ENCODE data around the gene GADD45GIP1. TPM values are rescaled to one million over a fixed set of nuclear protein-coding genes. Genes with fewer than 3 reads are reported as not detected.

GADD45GIP1 gene
- polyA plus RNA-seq, 1 of the 3 experiments (the other 2 are of a cell fraction), result 91.8 TPM

GRCh38 chr19:12924621-12925310 lies 32.3 kb downstream of the GADD45GIP1 start (continued):
- TF ChIP-seq USF2 (IDR thresholded peaks at IDR 0.05; ENCODE audit: borderline replicate concordance, low read depth, low read length), result no peak

- H3K36me3 ChIP-seq (replicated peaks in 1 of 2; ENCODE audit: control insufficient read depth in 1 of 2, insufficient read depth in 2 of 2, low read length in 1 of 2), result peaks cover 27 to 34% of the 10 kb centered on the region in 2 experiments
- H3K9me2 ChIP-seq, result no peaks in the 10 kb centered on the region
- TF ChIP-seq RXRA (IDR thresholded peaks at IDR 0.05; ENCODE audit: borderline replicate concordance, low read depth) (no peak), RCOR1 (IDR thresholded peaks at IDR 0.05; ENCODE audit: low read length) (no peak), POLR2AphosphoS5 (IDR thresholded peaks at IDR 0.05; ENCODE audit: low read depth, low read length) (no peak), GABPA (IDR thresholded peaks at IDR 0.05; ENCODE audit: low read depth) (no peak), EP300 (IDR thresholded peaks at IDR 0.05; ENCODE audit: borderline replicate concordance in 1 of 2, low read depth in 1 of 2, low read length in 1 of 2) (no peak), JUND (IDR thresholded peaks at IDR 0.05) (no peak)
- H3F3A ChIP-seq (replicated peaks; ENCODE audit: insufficient read depth), result peaks cover 26% of the 10 kb centered on the region
- ChIA-PET POLR2A (no interaction called here), CTCF (interaction anchor here (1.2 kb wide), 1 partner anchor 10 kb away, joined by 5 read pairs; no protein-coding TSS in a partner anchor)
- H3K27me3 ChIP-seq (ENCODE audit: insufficient read depth), result no peaks in the 10 kb centered on the region
- no peak overlapping the region for H3K4me3 ChIP-seq (ENCODE audit: low read depth in 2 of 2, low read length in 1 of 2)
- no peaks in the 10 kb centered on the region for H3K9me3 ChIP-seq
- no peak overlapping the region for H3K9ac ChIP-seq
- 94% methylated on average over 4 of the region's 4 CpGs for WGBS (ENCODE audit: low lambda C conversion rate)
- no peaks in the 10 kb centered on the region for H4K20me1 ChIP-seq (ENCODE audit: insufficient read depth)
- peaks cover 0 to 2% of the 10 kb centered on the region in 2 experiments; a peak in 1 of 4 replicates for H3K4me1 ChIP-seq (ENCODE audit: control insufficient read depth in 1 of 2, insufficient read depth in 2 of 2, low read depth in 1 of 2, low read length in 1 of 2)
- no peak overlapping the region for H3K4me2 ChIP-seq
- DNase-seq, result no peak
- no peak overlapping the region for H2AFZ ChIP-seq (ENCODE audit: low read depth)
- H3K27ac ChIP-seq (ENCODE audit: low read depth in 2 of 2, low read length in 1 of 2), result no peak overlapping the region
- H3K79me2 ChIP-seq (ENCODE audit: insufficient read depth), result no peaks in the 10 kb centered on the region
These were observed 34.1 kb downstream of the GADD45GIP1 start for GRCh38 chr19:12922959-12923358.

GRCh38 chr19:12921047-12921446 lies 36.0 kb downstream of the GADD45GIP1 start:
- Histone ChIP-seq H3K9me3 (no peaks in the 10 kb centered on the region), H3K27ac (ENCODE audit: low read depth in 2 of 2, low read length in 1 of 2) (no peak overlapping the region), H3K4me2 (no peak overlapping the region), H4K20me1 (ENCODE audit: insufficient read depth) (no peaks in the 10 kb centered on the region), H2AFZ (ENCODE audit: low read depth) (no peak overlapping the region), H3K9me2 (no peaks in the 10 kb centered on the region), H3K4me3 (ENCODE audit: low read depth in 2 of 2, low read length in 1 of 2) (no peak overlapping the region), H3K4me1 (ENCODE audit: control insufficient read depth in 1 of 2, insufficient read depth in 2 of 2, low read depth in 1 of 2, low read length in 1 of 2) (peaks cover 0 to 2% of the 10 kb centered on the region in 2 experiments; a peak in 1 of 4 replicates), H3K36me3 (replicated peaks in 1 of 2; ENCODE audit: control insufficient read depth in 1 of 2, insufficient read depth in 2 of 2, low read length in 1 of 2) (peaks cover 23 to 26% of the 10 kb centered on the region in 2 experiments), H3F3A (replicated peaks; ENCODE audit: insufficient read depth) (peaks cover 26% of the 10 kb centered on the region), H3K9ac (no peak overlapping the region), H3K79me2 (ENCODE audit: insufficient read depth) (no peaks in the 10 kb centered on the region), H3K27me3 (ENCODE audit: insufficient read depth) (no peaks in the 10 kb centered on the region)
- TF ChIP-seq TEAD4 (IDR thresholded peaks at IDR 0.05; ENCODE audit: borderline replicate concordance, insufficient read depth), result no peak
- TF ChIP-seq RXRA (IDR thresholded peaks at IDR 0.05; ENCODE audit: borderline replicate concordance, low read depth), result no peak
- TF ChIP-seq SIN3A (IDR thresholded peaks at IDR 0.05; ENCODE audit: borderline replicate concordance, low read depth, low read length), result no peak
- no peak for TF ChIP-seq GATA2 (CRISPR knock-in tag; IDR thresholded peaks at IDR 0.05)
- TF ChIP-seq JUND (IDR thresholded peaks at IDR 0.05), result no peak
- TF ChIP-seq RFX5 (IDR thresholded peaks at IDR 0.05; ENCODE audit: low read length), result no peak
- no peak for TF ChIP-seq NFIC (IDR thresholded peaks at IDR 0.05; ENCODE audit: borderline replicate concordance)
- TF ChIP-seq MAX (IDR thresholded peaks at IDR 0.05; ENCODE audit: low read depth), result no peak
- no peak for TF ChIP-seq ELF1 (IDR thresholded peaks at IDR 0.05)
- TF ChIP-seq USF2 (IDR thresholded peaks at IDR 0.05; ENCODE audit: borderline replicate concordance, low read depth, low read length), result no peak
- TF ChIP-seq EP300 (IDR thresholded peaks at IDR 0.05; ENCODE audit: borderline replicate concordance in 1 of 2, low read depth in 1 of 2, low read length in 1 of 2), result no peak
- no peak for TF ChIP-seq IRF3 (IDR thresholded peaks at IDR 0.05; ENCODE audit: low read depth, low read length)
- TF ChIP-seq ZBTB33 (IDR thresholded peaks at IDR 0.05; ENCODE audit: borderline replicate concordance, low read depth), result no peak
- TF ChIP-seq YY1 (IDR thresholded peaks at IDR 0.05; ENCODE audit: low read depth), result no peak
- TF ChIP-seq FOSL2 (IDR thresholded peaks at IDR 0.05; ENCODE audit: borderline replicate concordance, low read depth), result no peak
- TF ChIP-seq GABPA (IDR thresholded peaks at IDR 0.05; ENCODE audit: low read depth), result no peak
- no peak for TF ChIP-seq FOXM1 (IDR thresholded peaks at IDR 0.05; ENCODE audit: low read depth)
- POLR2A ChIA-PET, result interaction anchor here (0.7 to 1.5 kb wide), 3 partner anchors 21 to 173 kb away, joined by 3 to 6 read pairs (median 3); partner anchors contain the start of gene GCDH
- no peak for DNase-seq
- 73% methylated on average over 3 of the region's 3 CpGs for WGBS (ENCODE audit: low lambda C conversion rate)
- CTCF ChIA-PET, result interaction anchor here (0.8 to 1.4 kb wide), 4 partner anchors 11 to 74 kb away, joined by 3 to 5 read pairs (median 4); partner anchors contain the start of genes FARSA and GCDH
